Keratinocyte (primary cell): ENCODE results near the gene TAF11. TPM values are rescaled to one million over a fixed set of nuclear protein-coding genes. Genes with fewer than 3 reads are reported as not detected.

Experiments
- DNase-seq: peaks from one replicate; pipeline ENCODE4 v3.0.0-alpha.2; 2011; ENCODE audit warnings: low read depth, missing footprints, low spot score
- FAIRE-seq: peaks from 2 replicates; lab custom pipeline; 2011; peaks lifted over from hg19 to GRCh38; lab: Jason Lieb, UNC
- H2AFZ ChIP-seq: 2 replicates; pipeline ENCODE4 v1.6.0; 2012; ENCODE audit warnings: low read length, control low read depth, inconsistent platforms; ENCODE audit not compliant: control insufficient read depth
- H3K27ac ChIP-seq: 2 replicates; pipeline ENCODE4 v1.5.1; 2011; ENCODE audit warnings: low read length; ENCODE audit not compliant: control insufficient read depth, insufficient read depth
- H3K27me3 ChIP-seq: 3 replicates; pipeline ENCODE4 v1.6.0; 2011; ENCODE audit warnings: low read length; ENCODE audit not compliant: control insufficient read depth, insufficient read depth; ENCODE audit errors: extremely low read depth
- H3K36me3 ChIP-seq, 2 experiments: 2 replicates in 1 of 2; 3 replicates in 1 of 2; pipeline ENCODE4 v1.5.1; 2011; ENCODE audit warnings: low read length in 2 of 2, mild to moderate bottlenecking in 1 of 2; ENCODE audit not compliant: control insufficient read depth in 2 of 2, insufficient read depth in 2 of 2; ENCODE audit errors: extremely low read depth in 1 of 2
- H3K4me1 ChIP-seq: 3 replicates; pipeline ENCODE4 v1.5.1; 2011; ENCODE audit warnings: low read length; ENCODE audit not compliant: control insufficient read depth, insufficient read depth; ENCODE audit errors: extremely low read depth
- H3K4me2 ChIP-seq: 3 replicates; pipeline ENCODE4 v1.6.0; 2011; ENCODE audit warnings: low read depth, low read length; ENCODE audit not compliant: control insufficient read depth, insufficient read depth; ENCODE audit errors: extremely low read depth
- H3K4me3 ChIP-seq, 3 experiments: fragments of 200-600 bp in 1 of 3; sonication (generic) in 1 of 3; 2 replicates in 2 of 3; 3 replicates in 1 of 3; pipeline ENCODE4 v1.5.1; 2011 to 2016; ENCODE audit warnings: low read length in 3 of 3, mild to moderate bottlenecking in 3 of 3, control low read depth in 2 of 3, inconsistent platforms in 1 of 3, low read depth in 1 of 3, mixed read lengths in 1 of 3, mixed run types in 1 of 3, moderate library complexity in 1 of 3; ENCODE audit not compliant: control insufficient read depth in 2 of 3, insufficient read depth in 2 of 3; ENCODE audit errors: extremely low read depth in 1 of 3
- H3K79me2 ChIP-seq: 2 replicates; pipeline ENCODE4 v1.6.0; 2012; ENCODE audit warnings: low read length; ENCODE audit not compliant: control insufficient read depth, insufficient read depth
- H3K9ac ChIP-seq: 3 replicates; pipeline ENCODE4 v1.6.0; 2011; ENCODE audit warnings: low read length; ENCODE audit not compliant: control insufficient read depth, insufficient read depth; ENCODE audit errors: extremely low read depth
- H3K9me1 ChIP-seq: 3 replicates; pipeline ENCODE4 v1.6.0; 2011; ENCODE audit warnings: low read length; ENCODE audit not compliant: control insufficient read depth, insufficient read depth; ENCODE audit errors: extremely low read depth
- H3K9me3 ChIP-seq: 2 replicates; pipeline ENCODE4 v1.5.1; 2012; ENCODE audit warnings: low read depth, low read length; ENCODE audit not compliant: control insufficient read depth
- H4K20me1 ChIP-seq: 3 replicates; pipeline ENCODE4 v1.6.0; 2011; ENCODE audit warnings: low read length; ENCODE audit not compliant: control insufficient read depth, insufficient read depth; ENCODE audit errors: extremely low read depth
- CTCF ChIP-seq, 3 experiments: IDR thresholded peaks in 1 of 3; conservative IDR thresholded peaks in 1 of 3; optimal IDR thresholded peaks in 1 of 3; 2 replicates in 2 of 3; 3 replicates in 1 of 3; pipeline versions ENCODE3 to v1.5.1; 2011; ENCODE audit warnings: low read length in 3 of 3, mild to moderate bottlenecking in 3 of 3, moderate library complexity in 2 of 3, control low read depth in 1 of 3, inconsistent platforms in 1 of 3; ENCODE audit not compliant: insufficient read depth in 2 of 3; ENCODE audit errors: extremely low read depth in 1 of 3
- EZH2 ChIP-seq: IDR thresholded peaks from one replicate; pipeline ENCODE4 v1.6.1; 2012; ENCODE audit warnings: inconsistent platforms, mild to moderate bottlenecking, low read length, moderate library complexity
- dilution Hi-C: fragments of 300-500 bp; cut with MboI; formaldehyde crosslinking; loops from one replicate; pipeline ENCODE4 v1.7.0; 2020; ENCODE audit warnings: low sequenced_read_pairs; ENCODE audit not compliant: extremely low pct_ligation_motif_present
- polyA plus RNA-seq, 5 experiments: library from polyadenylated mRNA; depleted of rRNA in 3 of 5; stranded (reverse) in 3 of 5; stranded (forward) in 1 of 5; unstranded in 1 of 5; fragments of >200 nt; gene quantifications; 1 replicate in 1 of 5; 2 replicates in 3 of 5; 3 replicates in 1 of 5; pipeline versions ENCODE4 v1.2.1 to v1.2.3, GENCODE V29; 2011 to 2012; ENCODE audit warnings: missing spikeins in 2 of 5, low read depth in 1 of 5, low replicate concordance in 1 of 5

Gene TAF11
- polyA plus RNA-seq, 1 donor (not counting 4 experiments of a cell fraction or from before 2014, with no cell fraction given) = 31.5 TPM

GRCh38 chr6:34837528-34837927 is 50.3 kb downstream of the TAF11 start:
- Histone ChIP-seq H3K79me2 (no peaks in the 10 kb centered on the region), H3K4me3 (no peak overlapping the region), H3K4me2 (no peak overlapping the region), H4K20me1 (no peaks in the 10 kb centered on the region), H2AFZ (no peak overlapping the region), H3K9me3 (no peaks in the 10 kb centered on the region), H3K4me1 (peaks cover 9% of the 10 kb centered on the region), H3K9ac (no peak overlapping the region), H3K27ac (no peak overlapping the region), H3K9me1 (no peaks in the 10 kb centered on the region), H3K27me3 (no peaks in the 10 kb centered on the region), H3K36me3 (peaks cover 3 to 4% of the 10 kb centered on the region in 2 experiments)
- dilution Hi-C loops = no loop called here
- no peak for TF ChIP-seq EZH2
- DNase-seq (no peak), FAIRE-seq (no peak)

GRCh38 chr6:34836451-34836850 is 51.4 kb downstream of the TAF11 start:
- dilution Hi-C loops = no loop called here
- H3K9me3 ChIP-seq = no peaks in the 10 kb centered on the region
- no peak overlapping the region for H3K4me3 ChIP-seq
- no peak for DNase-seq
- no peak overlapping the region for H3K27ac ChIP-seq
- no peaks in the 10 kb centered on the region for H3K27me3 ChIP-seq
- H3K9me1 ChIP-seq = no peaks in the 10 kb centered on the region
- H3K9ac ChIP-seq = no peak overlapping the region
- no peak overlapping the region for H2AFZ ChIP-seq
- FAIRE-seq = no peak
- H3K79me2 ChIP-seq = no peaks in the 10 kb centered on the region
- H3K4me2 ChIP-seq = no peak overlapping the region
- peaks cover 9% of the 10 kb centered on the region for H3K4me1 ChIP-seq
- H4K20me1 ChIP-seq = no peaks in the 10 kb centered on the region
- TF ChIP-seq EZH2 (no peak), CTCF (optimal IDR thresholded peaks at IDR 0.05 in 1 of 3, IDR thresholded peaks at IDR 0.05 in 1 of 3, conservative IDR thresholded peaks at IDR 0.05 in 1 of 3; ENCODE audit: extremely low read depth in 1 of 3, insufficient read depth in 2 of 3, low read length in 3 of 3) (no peak)
- H3K36me3 ChIP-seq = peaks cover 3 to 4% of the 10 kb centered on the region in 2 experiments

- TF ChIP-seq CTCF (optimal IDR thresholded peaks at IDR 0.05 in 1 of 3, IDR thresholded peaks at IDR 0.05 in 1 of 3, conservative IDR thresholded peaks at IDR 0.05 in 1 of 3; ENCODE audit: extremely low read depth in 1 of 3, insufficient read depth in 2 of 3, low read length in 3 of 3) (no peak), EZH2 (no peak)
- H4K20me1 ChIP-seq = no peaks in the 10 kb centered on the region
- dilution Hi-C loops = no loop called here
- no peak overlapping the region for H3K4me2 ChIP-seq
- no peaks in the 10 kb centered on the region for H3K79me2 ChIP-seq
- DNase-seq = no peak
- peaks cover 3 to 4% of the 10 kb centered on the region in 2 experiments for H3K36me3 ChIP-seq
- H3K9me1 ChIP-seq = no peaks in the 10 kb centered on the region
- H3K9ac ChIP-seq = no peak overlapping the region
- no peak overlapping the region for H3K4me3 ChIP-seq
- H3K27me3 ChIP-seq = no peaks in the 10 kb centered on the region
- H3K4me1 ChIP-seq = peaks cover 9% of the 10 kb centered on the region
- FAIRE-seq = no peak
- no peaks in the 10 kb centered on the region for H3K9me3 ChIP-seq
- H3K27ac ChIP-seq = no peak overlapping the region
- H2AFZ ChIP-seq = no peak overlapping the region
Measured at GRCh38 chr6:34836008-34836407, 51.8 kb downstream of the TAF11 start.
